Prostate gland (tissue), 2 donors: ENCODE measurements around the gene ABCC8.

ENCODE experiments used
- CTCF ChIP-seq, 4 experiments: fragments of 200-600 bp in 2 of 4; fragments of 450-650 bp in 2 of 4; sonication (generic) in 2 of 4; IDR thresholded peaks; 1 replicate in 3 of 4; 2 replicates in 1 of 4; pipeline ENCODE4 v1.5.1; 2016 to 2019; ENCODE audit warnings: antibody characterized with exemption in 4 of 4, mild to moderate bottlenecking in 2 of 4, moderate library complexity in 2 of 4
- POLR2A ChIP-seq: fragments of 450-650 bp; IDR thresholded peaks from one replicate; pipeline ENCODE4 v1.6.1; 2016; ENCODE audit warnings: antibody characterized with exemption, mild to moderate bottlenecking
- POLR2AphosphoS5 ChIP-seq: sonication (generic); formaldehyde crosslinking; IDR thresholded peaks from one replicate; pipeline ENCODE4 v1.6.1; 2017; ENCODE audit warnings: antibody characterized with exemption

- TF ChIP-seq POLR2A: no peak
- TF ChIP-seq CTCF (IDR thresholded peaks at IDR 0.05): no peak
- no peak for TF ChIP-seq POLR2AphosphoS5
These were observed 132.7 kb downstream of the ABCC8 start for GRCh38 chr11:17343907-17344306.
